Keratinocyte (primary cell): ENCODE results near the gene XPO1. TPM values are rescaled to one million over a fixed set of nuclear protein-coding genes. Genes with fewer than 3 reads are reported as not detected.

ENCODE experiments used
- DNase-seq: peaks from one replicate; pipeline ENCODE4 v3.0.0-alpha.2; 2011; ENCODE audit warnings: low read depth, missing footprints, low spot score
- FAIRE-seq: peaks from 2 replicates; lab custom pipeline; 2011; peaks lifted over from hg19 to GRCh38; lab: Jason Lieb, UNC
- H2AFZ ChIP-seq: 2 replicates; pipeline ENCODE4 v1.6.0; 2012; ENCODE audit warnings: low read length, control low read depth, inconsistent platforms; ENCODE audit not compliant: control insufficient read depth
- H3K27ac ChIP-seq: 2 replicates; pipeline ENCODE4 v1.5.1; 2011; ENCODE audit warnings: low read length; ENCODE audit not compliant: control insufficient read depth, insufficient read depth
- H3K27me3 ChIP-seq: 3 replicates; pipeline ENCODE4 v1.6.0; 2011; ENCODE audit warnings: low read length; ENCODE audit not compliant: control insufficient read depth, insufficient read depth; ENCODE audit errors: extremely low read depth
- H3K36me3 ChIP-seq, 2 experiments: 2 replicates in 1 of 2; 3 replicates in 1 of 2; pipeline ENCODE4 v1.5.1; 2011; ENCODE audit warnings: low read length in 2 of 2, mild to moderate bottlenecking in 1 of 2; ENCODE audit not compliant: control insufficient read depth in 2 of 2, insufficient read depth in 2 of 2; ENCODE audit errors: extremely low read depth in 1 of 2
- H3K4me1 ChIP-seq: 3 replicates; pipeline ENCODE4 v1.5.1; 2011; ENCODE audit warnings: low read length; ENCODE audit not compliant: control insufficient read depth, insufficient read depth; ENCODE audit errors: extremely low read depth
- H3K4me2 ChIP-seq: 3 replicates; pipeline ENCODE4 v1.6.0; 2011; ENCODE audit warnings: low read depth, low read length; ENCODE audit not compliant: control insufficient read depth, insufficient read depth; ENCODE audit errors: extremely low read depth
- H3K4me3 ChIP-seq, 3 experiments: fragments of 200-600 bp in 1 of 3; sonication (generic) in 1 of 3; 2 replicates in 2 of 3; 3 replicates in 1 of 3; pipeline ENCODE4 v1.5.1; 2011 to 2016; ENCODE audit warnings: low read length in 3 of 3, mild to moderate bottlenecking in 3 of 3, control low read depth in 2 of 3, inconsistent platforms in 1 of 3, low read depth in 1 of 3, mixed read lengths in 1 of 3, mixed run types in 1 of 3, moderate library complexity in 1 of 3; ENCODE audit not compliant: control insufficient read depth in 2 of 3, insufficient read depth in 2 of 3; ENCODE audit errors: extremely low read depth in 1 of 3
- H3K79me2 ChIP-seq: 2 replicates; pipeline ENCODE4 v1.6.0; 2012; ENCODE audit warnings: low read length; ENCODE audit not compliant: control insufficient read depth, insufficient read depth
- H3K9ac ChIP-seq: 3 replicates; pipeline ENCODE4 v1.6.0; 2011; ENCODE audit warnings: low read length; ENCODE audit not compliant: control insufficient read depth, insufficient read depth; ENCODE audit errors: extremely low read depth
- H3K9me1 ChIP-seq: 3 replicates; pipeline ENCODE4 v1.6.0; 2011; ENCODE audit warnings: low read length; ENCODE audit not compliant: control insufficient read depth, insufficient read depth; ENCODE audit errors: extremely low read depth
- H3K9me3 ChIP-seq: 2 replicates; pipeline ENCODE4 v1.5.1; 2012; ENCODE audit warnings: low read depth, low read length; ENCODE audit not compliant: control insufficient read depth
- H4K20me1 ChIP-seq: 3 replicates; pipeline ENCODE4 v1.6.0; 2011; ENCODE audit warnings: low read length; ENCODE audit not compliant: control insufficient read depth, insufficient read depth; ENCODE audit errors: extremely low read depth
- EZH2 ChIP-seq: IDR thresholded peaks from one replicate; pipeline ENCODE4 v1.6.1; 2012; ENCODE audit warnings: inconsistent platforms, mild to moderate bottlenecking, low read length, moderate library complexity
- dilution Hi-C: fragments of 300-500 bp; cut with MboI; formaldehyde crosslinking; loops from one replicate; pipeline ENCODE4 v1.7.0; 2020; ENCODE audit warnings: low sequenced_read_pairs; ENCODE audit not compliant: extremely low pct_ligation_motif_present
- polyA plus RNA-seq, 5 experiments: library from polyadenylated mRNA; depleted of rRNA in 3 of 5; stranded (reverse) in 3 of 5; stranded (forward) in 1 of 5; unstranded in 1 of 5; fragments of >200 nt; gene quantifications; 1 replicate in 1 of 5; 2 replicates in 3 of 5; 3 replicates in 1 of 5; pipeline versions ENCODE4 v1.2.1 to v1.2.3, GENCODE V29; 2011 to 2012; ENCODE audit warnings: missing spikeins in 2 of 5, low read depth in 1 of 5, low replicate concordance in 1 of 5
- TF ChIP-seq, protein P1 (sequence below), 3 experiments: IDR thresholded peaks in 1 of 3; conservative IDR thresholded peaks in 1 of 3; optimal IDR thresholded peaks in 1 of 3; 2 replicates in 2 of 3; 3 replicates in 1 of 3; pipeline versions ENCODE3 to v1.5.1; 2011; ENCODE audit warnings: low read length in 3 of 3, mild to moderate bottlenecking in 3 of 3, moderate library complexity in 2 of 3, control low read depth in 1 of 3, inconsistent platforms in 1 of 3; ENCODE audit not compliant: insufficient read depth in 2 of 3; ENCODE audit errors: extremely low read depth in 1 of 3

The XPO1 gene
- polyA plus RNA-seq, 1 donor (not counting 4 experiments of a cell fraction or from before 2014, with no cell fraction given): 144 TPM

DNA sequence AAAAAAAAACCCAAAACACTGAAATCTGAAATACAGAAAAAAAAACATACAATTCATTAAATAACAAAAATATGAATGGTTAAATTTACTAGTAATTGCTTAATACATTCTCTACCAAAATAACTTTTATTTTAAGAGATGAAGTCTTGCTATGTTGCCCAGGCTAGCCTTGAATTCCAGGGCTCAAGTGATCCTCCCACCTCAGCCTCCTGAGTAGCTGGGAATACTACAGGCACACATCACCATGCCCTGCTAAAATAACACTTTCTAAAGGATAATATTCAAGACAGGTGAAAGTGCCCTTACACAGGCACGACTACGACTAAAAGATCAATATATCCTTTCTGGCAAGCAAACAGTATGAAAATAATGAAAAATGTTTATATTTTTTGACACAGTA is 76.8 kb downstream of the XPO1 start:
- no peaks in the 10 kb centered on the region for H3K9me1 ChIP-seq
- no peak overlapping the region for H3K4me3 ChIP-seq
- H4K20me1 ChIP-seq: no peaks in the 10 kb centered on the region
- FAIRE-seq: no peak
- no peak overlapping the region for H3K4me2 ChIP-seq
- TF ChIP-seq, protein P1, sequence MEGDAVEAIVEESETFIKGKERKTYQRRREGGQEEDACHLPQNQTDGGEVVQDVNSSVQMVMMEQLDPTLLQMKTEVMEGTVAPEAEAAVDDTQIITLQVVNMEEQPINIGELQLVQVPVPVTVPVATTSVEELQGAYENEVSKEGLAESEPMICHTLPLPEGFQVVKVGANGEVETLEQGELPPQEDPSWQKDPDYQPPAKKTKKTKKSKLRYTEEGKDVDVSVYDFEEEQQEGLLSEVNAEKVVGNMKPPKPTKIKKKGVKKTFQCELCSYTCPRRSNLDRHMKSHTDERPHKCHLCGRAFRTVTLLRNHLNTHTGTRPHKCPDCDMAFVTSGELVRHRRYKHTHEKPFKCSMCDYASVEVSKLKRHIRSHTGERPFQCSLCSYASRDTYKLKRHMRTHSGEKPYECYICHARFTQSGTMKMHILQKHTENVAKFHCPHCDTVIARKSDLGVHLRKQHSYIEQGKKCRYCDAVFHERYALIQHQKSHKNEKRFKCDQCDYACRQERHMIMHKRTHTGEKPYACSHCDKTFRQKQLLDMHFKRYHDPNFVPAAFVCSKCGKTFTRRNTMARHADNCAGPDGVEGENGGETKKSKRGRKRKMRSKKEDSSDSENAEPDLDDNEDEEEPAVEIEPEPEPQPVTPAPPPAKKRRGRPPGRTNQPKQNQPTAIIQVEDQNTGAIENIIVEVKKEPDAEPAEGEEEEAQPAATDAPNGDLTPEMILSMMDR (optimal IDR thresholded peaks at IDR 0.05 in 1 of 3, IDR thresholded peaks at IDR 0.05 in 1 of 3, conservative IDR thresholded peaks at IDR 0.05 in 1 of 3; ENCODE audit: extremely low read depth in 1 of 3, insufficient read depth in 2 of 3, low read length in 3 of 3): no peak
- no peak for TF ChIP-seq EZH2
- H3K9me3 ChIP-seq: no peaks in the 10 kb centered on the region
- H3K9ac ChIP-seq: no peak overlapping the region
- no peak overlapping the region for H3K27ac ChIP-seq
- H3K4me1 ChIP-seq: peaks cover 14% of the 10 kb centered on the region
- peaks cover 0 to 5% of the 10 kb centered on the region in 2 experiments for H3K36me3 ChIP-seq
- dilution Hi-C loops: no loop called here
- H2AFZ ChIP-seq: no peak overlapping the region
- peaks cover 97% of the 10 kb centered on the region for H3K79me2 ChIP-seq
- no peak for DNase-seq
- H3K27me3 ChIP-seq: no peaks in the 10 kb centered on the region

DNA sequence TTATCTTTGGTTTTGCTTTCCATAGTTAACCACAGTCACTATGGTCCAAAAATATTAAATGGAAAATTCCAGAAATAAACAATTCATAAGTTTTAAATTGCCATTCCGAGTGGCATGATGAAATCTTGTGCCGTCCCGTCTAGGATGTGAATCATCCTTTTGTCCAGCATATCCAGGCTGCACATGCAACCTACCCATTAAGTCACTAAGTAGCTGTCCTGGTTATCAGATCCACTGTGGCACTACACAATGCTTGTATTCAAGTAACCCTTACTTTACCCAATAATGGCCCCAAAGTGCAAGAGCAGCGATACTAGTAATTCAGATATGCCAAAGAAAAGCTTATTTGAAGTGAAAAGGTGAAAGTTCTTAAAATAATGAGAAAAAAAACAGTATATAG is 78.0 kb downstream of the XPO1 start:
- Histone ChIP-seq H3K4me1 (peaks cover 14% of the 10 kb centered on the region), H3K9me3 (no peaks in the 10 kb centered on the region), H3K79me2 (peaks cover 97% of the 10 kb centered on the region), H3K36me3 (peaks cover 0 to 5% of the 10 kb centered on the region in 2 experiments), H3K27ac (peak overlapping the region; percentile 71), H2AFZ (no peak overlapping the region), H3K9ac (no peak overlapping the region), H3K9me1 (no peaks in the 10 kb centered on the region), H3K4me2 (peak overlapping the region; percentile 24), H4K20me1 (peaks cover 3% of the 10 kb centered on the region), H3K4me3 (no peak overlapping the region), H3K27me3 (no peaks in the 10 kb centered on the region)
- no peak for TF ChIP-seq EZH2
- TF ChIP-seq, protein P1 (optimal IDR thresholded peaks at IDR 0.05 in 1 of 3, IDR thresholded peaks at IDR 0.05 in 1 of 3, conservative IDR thresholded peaks at IDR 0.05 in 1 of 3; ENCODE audit: extremely low read depth in 1 of 3, insufficient read depth in 2 of 3, low read length in 3 of 3): no peak
- no peak for DNase-seq
- dilution Hi-C loops: no loop called here
- peak; percentile 44 for FAIRE-seq
